ENCODE measurements around the gene RFXAP.
A peak's percentile ranks its signal among the peaks of the same experiment; 100 is the strongest.

Gene RFXAP

DNA sequence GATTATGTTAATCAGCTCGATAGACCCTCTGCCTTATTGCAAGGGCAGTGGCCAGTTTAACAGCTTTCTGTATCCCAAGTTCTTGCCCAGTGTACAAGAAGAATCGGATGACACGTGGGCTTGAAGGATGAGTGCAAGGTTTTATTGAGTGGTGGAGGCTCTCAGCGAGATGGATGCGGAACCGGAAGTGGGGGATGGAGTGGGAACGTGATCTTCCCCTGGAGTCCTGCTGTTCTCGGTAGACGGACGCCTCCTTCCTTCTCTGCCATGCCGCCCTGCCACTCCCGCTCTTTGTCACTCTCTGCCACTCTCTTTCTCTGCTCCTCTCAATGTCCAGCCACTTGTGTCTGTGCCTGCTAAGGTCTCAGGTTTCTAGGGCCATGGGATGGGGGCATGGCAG is 21.0 kb downstream of the RFXAP start:
- TF ChIP-seq, protein P1, sequence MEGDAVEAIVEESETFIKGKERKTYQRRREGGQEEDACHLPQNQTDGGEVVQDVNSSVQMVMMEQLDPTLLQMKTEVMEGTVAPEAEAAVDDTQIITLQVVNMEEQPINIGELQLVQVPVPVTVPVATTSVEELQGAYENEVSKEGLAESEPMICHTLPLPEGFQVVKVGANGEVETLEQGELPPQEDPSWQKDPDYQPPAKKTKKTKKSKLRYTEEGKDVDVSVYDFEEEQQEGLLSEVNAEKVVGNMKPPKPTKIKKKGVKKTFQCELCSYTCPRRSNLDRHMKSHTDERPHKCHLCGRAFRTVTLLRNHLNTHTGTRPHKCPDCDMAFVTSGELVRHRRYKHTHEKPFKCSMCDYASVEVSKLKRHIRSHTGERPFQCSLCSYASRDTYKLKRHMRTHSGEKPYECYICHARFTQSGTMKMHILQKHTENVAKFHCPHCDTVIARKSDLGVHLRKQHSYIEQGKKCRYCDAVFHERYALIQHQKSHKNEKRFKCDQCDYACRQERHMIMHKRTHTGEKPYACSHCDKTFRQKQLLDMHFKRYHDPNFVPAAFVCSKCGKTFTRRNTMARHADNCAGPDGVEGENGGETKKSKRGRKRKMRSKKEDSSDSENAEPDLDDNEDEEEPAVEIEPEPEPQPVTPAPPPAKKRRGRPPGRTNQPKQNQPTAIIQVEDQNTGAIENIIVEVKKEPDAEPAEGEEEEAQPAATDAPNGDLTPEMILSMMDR (conservative IDR thresholded peaks at IDR 0.05; ENCODE audit: control insufficient read depth, insufficient read depth, low read depth, low read length) = no peak
- DNase-seq (ENCODE audit: low read depth) = no peak
- no peak overlapping the region for H3K4me3 ChIP-seq (ENCODE audit: control insufficient read depth, low read depth, low read length)

DNA sequence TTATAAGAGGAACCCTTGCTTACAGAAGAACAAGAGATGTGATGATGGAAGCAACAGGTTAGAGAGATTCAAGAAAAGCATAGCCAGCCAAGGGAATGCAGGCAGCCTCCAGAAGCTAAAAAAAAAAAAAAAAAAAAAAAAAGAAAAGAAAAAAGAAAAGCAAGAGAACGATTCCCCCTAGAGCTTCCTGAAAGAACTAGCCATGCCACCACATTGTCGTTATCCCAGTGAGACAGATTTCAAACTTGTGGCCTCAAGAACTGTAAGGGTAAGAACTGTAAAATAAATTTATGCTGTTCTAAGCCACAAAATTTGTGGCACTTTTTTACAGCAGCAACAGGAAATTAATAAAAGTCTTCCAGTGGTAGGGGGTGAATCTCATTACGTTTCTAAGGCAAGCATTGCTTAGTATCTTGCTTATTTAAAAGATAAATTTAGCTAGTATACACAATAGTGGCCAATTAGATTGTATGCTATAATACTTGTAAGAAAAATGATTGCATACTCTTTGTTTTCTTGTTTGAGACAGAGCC is 21.8 kb downstream of the RFXAP start:
- no peak for DNase-seq (ENCODE audit: low read depth)
- H3K4me3 ChIP-seq (ENCODE audit: control insufficient read depth, low read depth, low read length) = no peak overlapping the region
- TF ChIP-seq, protein P1 (conservative IDR thresholded peaks at IDR 0.05; ENCODE audit: control insufficient read depth, insufficient read depth, low read depth, low read length) = no peak

DNA sequence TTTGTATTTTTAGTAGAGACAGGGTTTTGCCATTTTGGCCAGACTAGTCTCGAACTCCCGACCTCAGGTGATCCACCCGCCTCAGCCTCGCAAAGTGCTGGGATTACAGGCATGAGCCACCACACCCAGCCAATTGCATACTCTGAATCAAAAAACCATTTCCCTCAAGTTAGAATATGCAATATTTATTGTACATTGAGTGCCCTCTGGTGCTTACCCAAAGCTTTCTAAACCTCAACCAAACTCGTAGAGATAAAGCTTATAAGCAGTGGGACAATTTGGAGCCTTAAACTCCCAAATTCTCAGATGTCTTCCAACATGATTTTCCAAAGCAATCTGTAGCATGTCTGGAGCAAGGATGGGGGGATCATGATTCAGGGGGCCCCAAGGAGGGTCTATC is 22.4 kb downstream of the RFXAP start:
- TF ChIP-seq, protein P1 (conservative IDR thresholded peaks at IDR 0.05; ENCODE audit: control insufficient read depth, insufficient read depth, low read depth, low read length) = peak; percentile 3
- DNase-seq (ENCODE audit: low read depth) = peak; percentile 22
- H3K4me3 ChIP-seq (ENCODE audit: control insufficient read depth, low read depth, low read length) = no peak overlapping the region

DNA sequence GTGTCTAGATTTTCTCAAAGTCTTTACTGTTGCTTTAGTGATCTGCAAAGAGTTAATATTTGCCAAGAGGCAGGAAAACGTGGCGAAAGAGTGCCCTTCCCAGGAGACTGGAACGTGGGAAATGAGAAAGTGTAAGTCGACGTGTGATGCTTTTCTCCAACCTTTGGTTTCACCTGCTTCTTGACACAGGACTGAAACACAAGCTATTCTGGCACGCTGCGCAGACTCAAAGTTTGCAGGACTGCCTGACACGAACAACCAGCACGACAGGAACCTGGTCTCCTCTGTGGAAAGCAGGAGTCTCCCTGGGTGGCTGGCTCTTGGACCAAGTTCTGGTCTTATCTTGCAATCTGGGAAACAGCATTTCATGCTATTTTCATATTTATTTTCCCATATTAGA is 28.6 kb downstream of the RFXAP start:
- no peak for DNase-seq (ENCODE audit: low read depth)
- TF ChIP-seq, protein P1 (conservative IDR thresholded peaks at IDR 0.05; ENCODE audit: control insufficient read depth, insufficient read depth, low read depth, low read length) = no peak

DNA sequence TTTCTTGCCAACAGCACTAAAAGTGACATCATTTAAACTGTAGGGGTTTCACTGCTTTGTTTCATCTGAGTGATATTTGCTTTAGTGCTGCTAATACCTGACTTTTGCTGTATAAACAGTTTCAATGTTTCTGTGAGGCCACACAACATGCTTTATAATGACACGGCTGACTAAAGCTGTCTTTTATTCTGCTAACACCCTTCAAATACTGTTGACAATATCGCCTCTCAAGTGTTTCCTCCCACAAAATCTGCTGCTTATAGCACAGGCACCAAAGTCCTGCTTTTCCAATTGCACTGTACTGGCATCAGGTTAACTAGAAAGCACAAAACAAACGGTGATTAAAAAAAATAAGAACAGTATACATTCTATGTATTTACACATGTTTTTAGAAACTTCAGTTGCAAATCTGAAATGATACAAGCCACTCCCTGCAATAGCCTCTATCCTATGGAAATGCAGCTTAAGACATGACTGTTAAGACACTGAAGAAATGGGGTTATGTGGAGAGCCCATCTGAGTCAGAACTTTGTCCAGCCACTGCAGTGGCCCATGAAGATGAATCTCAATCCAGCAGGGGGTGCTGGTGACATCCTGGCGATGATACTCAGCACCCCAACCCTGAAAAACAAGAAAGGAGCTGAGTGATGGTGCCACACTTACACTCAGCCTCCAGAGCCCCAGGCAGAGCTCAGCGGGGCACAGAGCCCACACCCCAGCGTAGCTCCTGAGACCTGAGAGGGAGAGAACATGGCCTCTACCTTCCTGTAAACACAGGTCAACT is 29.4 kb downstream of the RFXAP start:
- TF ChIP-seq, protein P1 (conservative IDR thresholded peaks at IDR 0.05; ENCODE audit: control insufficient read depth, insufficient read depth, low read depth, low read length) = peak; percentile 33
- H3K4me3 ChIP-seq (ENCODE audit: control insufficient read depth, low read depth, low read length) = no peak overlapping the region
- peak; percentile 24 for DNase-seq (ENCODE audit: low read depth)

More for the DNA sequence above, 28.6 kb downstream of the RFXAP start:
- H3K4me3 ChIP-seq (ENCODE audit: control insufficient read depth, low read depth, low read length) = no peak overlapping the region

DNA sequence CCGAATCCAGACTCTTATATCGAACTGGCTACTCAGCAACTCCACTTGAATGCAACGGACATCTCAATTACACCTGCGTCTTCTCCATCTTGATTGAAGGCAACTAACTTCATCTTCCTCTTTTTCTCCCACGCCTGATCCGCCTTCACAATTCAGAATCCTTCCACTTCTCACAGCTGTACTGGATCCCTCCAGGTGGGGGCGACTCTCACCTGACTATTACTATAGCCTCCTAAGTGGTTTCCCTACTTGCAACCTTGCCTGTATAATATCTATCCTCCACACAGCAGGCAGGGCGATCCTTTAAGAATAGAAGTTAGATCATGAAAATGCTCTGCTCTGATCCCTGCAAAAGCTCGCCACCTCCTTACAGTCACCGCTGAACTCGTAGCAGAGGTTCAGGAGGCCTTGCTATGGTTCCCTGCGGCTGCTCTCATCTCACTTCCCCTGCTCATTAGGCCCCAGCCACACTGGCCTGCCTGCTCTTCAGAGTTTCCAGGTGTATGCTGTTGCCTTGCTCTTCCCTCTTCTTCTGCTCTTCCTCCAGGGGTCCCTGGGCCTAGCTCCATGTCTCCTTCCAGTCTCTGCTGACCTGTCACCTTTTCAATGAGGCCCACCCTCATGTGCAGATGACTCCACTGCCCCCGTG is 31.9 kb downstream of the RFXAP start:
- no peak overlapping the region for H3K4me3 ChIP-seq (ENCODE audit: control insufficient read depth, low read depth, low read length)
- peak; percentile 18 for DNase-seq (ENCODE audit: low read depth)
- TF ChIP-seq, protein P1 (conservative IDR thresholded peaks at IDR 0.05; ENCODE audit: control insufficient read depth, insufficient read depth, low read depth, low read length) = peak; percentile 28
